GM12874 (cell line): ENCODE data around the gene MAP2K6.

Source experiments
- CTCF ChIP-seq: IDR thresholded peaks from 2 replicates; pipeline ENCODE4 v1.5.1; 2011; ENCODE audit warnings: low read depth, mild to moderate bottlenecking, control low read depth, low read length, moderate library complexity; ENCODE audit not compliant: insufficient read depth

Gene MAP2K6

GRCh38 chr17:69597898-69598692 is 183.6 kb downstream of the MAP2K6 start:
- no peak for TF ChIP-seq CTCF

- TF ChIP-seq CTCF: no peak
Observed at GRCh38 chr17:69602972-69603371, 188.5 kb downstream of the MAP2K6 start.
